Loucy (cell line): Measurements from ENCODE around the gene RNF8.
"Not testable (repeated sequence)": the region's sequence is repeated elsewhere in the genome, so short reads cannot be mapped to it uniquely, and the experiment has no call there.

Source experiments
- H2AFZ ChIP-seq: fragments of 200-600 bp; sonication (generic); 2 replicates; pipeline ENCODE4 v1.6.0; 2016; ENCODE audit warnings: antibody characterized with exemption, mild to moderate bottlenecking, low read length, moderate library complexity
- H3F3A ChIP-seq: fragments of 200-600 bp; 2 replicates; pipeline ENCODE4 v1.6.0; 2016; ENCODE audit warnings: antibody characterized with exemption, low read depth, mild to moderate bottlenecking
- H3K27me3 ChIP-seq: fragments of 200-600 bp; sonication (generic); 2 replicates; pipeline ENCODE4 v1.6.1; 2014; ENCODE audit warnings: low read length, mild to moderate bottlenecking; ENCODE audit not compliant: insufficient read depth, poor library complexity, severe bottlenecking
- H3K36me3 ChIP-seq: fragments of 200-600 bp; sonication (generic); 2 replicates; pipeline ENCODE4 v1.6.1; 2016; ENCODE audit warnings: low read length; ENCODE audit not compliant: insufficient read depth
- H3K4me1 ChIP-seq: fragments of 200-600 bp; sonication (generic); 2 replicates; pipeline ENCODE4 v1.5.1; 2014; ENCODE audit warnings: low read length, mild to moderate bottlenecking; ENCODE audit not compliant: insufficient read depth, poor library complexity, severe bottlenecking
- H3K4me2 ChIP-seq: fragments of 200-600 bp; sonication (generic); 2 replicates; pipeline ENCODE4 v1.6.0; 2014; ENCODE audit warnings: antibody characterized with exemption, low read length, low read depth, mild to moderate bottlenecking; ENCODE audit not compliant: poor library complexity, severe bottlenecking
- H3K4me3 ChIP-seq: fragments of 200-600 bp; sonication (generic); 2 replicates; pipeline ENCODE4 v1.5.1; 2014; ENCODE audit warnings: low read length, mild to moderate bottlenecking, mixed read lengths; ENCODE audit not compliant: poor library complexity, severe bottlenecking
- H3K79me2 ChIP-seq: fragments of 200-600 bp; sonication (generic); 2 replicates; pipeline ENCODE4 v1.6.1; 2014; ENCODE audit warnings: low read length; ENCODE audit not compliant: insufficient read depth
- H3K9ac ChIP-seq: fragments of 200-600 bp; sonication (generic); 2 replicates; pipeline ENCODE4 v1.6.0; 2014; ENCODE audit warnings: mild to moderate bottlenecking, low read depth, low read length, moderate library complexity; ENCODE audit not compliant: poor library complexity, severe bottlenecking
- H3K9me2 ChIP-seq: fragments of 200-600 bp; sonication (generic); replicated peaks from 2 replicates; pipeline ENCODE4 v1.6.1; 2016; ENCODE audit warnings: low read depth, low read length, mixed read lengths
- H3K9me3 ChIP-seq: fragments of 200-600 bp; sonication (generic); 2 replicates; pipeline ENCODE4 v1.6.1; 2014; ENCODE audit warnings: mild to moderate bottlenecking, antibody characterized with exemption, low read length, low read depth; ENCODE audit not compliant: insufficient read depth
- H4K20me1 ChIP-seq: fragments of 200-600 bp; sonication (generic); 2 replicates; pipeline ENCODE4 v1.6.0; 2014; ENCODE audit warnings: antibody characterized with exemption, low read length, mild to moderate bottlenecking; ENCODE audit not compliant: insufficient read depth, poor library complexity, severe bottlenecking
- CTCF ChIP-seq: fragments of 200-600 bp; sonication (generic); conservative IDR thresholded peaks from 2 replicates; pipeline ENCODE4 v1.5.1; 2014; ENCODE audit warnings: mild to moderate bottlenecking, antibody characterized with exemption, low read length
- EZH2phosphoT487 ChIP-seq: fragments of 200-600 bp; IDR thresholded peaks from 2 replicates; pipeline ENCODE4 v1.6.1; 2018; ENCODE audit warnings: antibody characterized with exemption, mild to moderate bottlenecking, moderate library complexity, borderline replicate concordance

RNF8 gene

GRCh38 chr6:37343248-37343647, 10.5 kb upstream of the RNF8 start:
- no peaks in the 10 kb centered on the region for H3K36me3 ChIP-seq
- H3F3A ChIP-seq, result no peaks in the 10 kb centered on the region
- no peak overlapping the region for H3K9ac ChIP-seq
- no peaks in the 10 kb centered on the region for H3K27me3 ChIP-seq
- no peaks in the 10 kb centered on the region for H3K9me3 ChIP-seq
- no peak overlapping the region for H3K4me3 ChIP-seq
- H2AFZ ChIP-seq, result no peak overlapping the region
- peaks cover 8% of the 10 kb centered on the region for H3K4me1 ChIP-seq
- no peaks in the 10 kb centered on the region for H3K79me2 ChIP-seq
- no peaks in the 10 kb centered on the region for H3K9me2 ChIP-seq
- H3K4me2 ChIP-seq, result no peak overlapping the region
- H4K20me1 ChIP-seq, result no peaks in the 10 kb centered on the region
- no peak for TF ChIP-seq EZH2phosphoT487
- no peak for TF ChIP-seq CTCF

- Histone ChIP-seq H3K9me3 (no peaks in the 10 kb centered on the region), H4K20me1 (no peaks in the 10 kb centered on the region), H3K4me2 (no peak overlapping the region), H3K36me3 (no peaks in the 10 kb centered on the region), H3K9ac (no peak overlapping the region), H3K4me1 (peaks cover 8% of the 10 kb centered on the region), H3K4me3 (no peak overlapping the region), H2AFZ (no peak overlapping the region), H3K79me2 (no peaks in the 10 kb centered on the region), H3F3A (no peaks in the 10 kb centered on the region), H3K9me2 (no peaks in the 10 kb centered on the region), H3K27me3 (no peaks in the 10 kb centered on the region)
- TF ChIP-seq EZH2phosphoT487 (no peak), CTCF (no peak)
Measured at GRCh38 chr6:37344308-37344707, 9.5 kb upstream of the RNF8 start.

DNA sequence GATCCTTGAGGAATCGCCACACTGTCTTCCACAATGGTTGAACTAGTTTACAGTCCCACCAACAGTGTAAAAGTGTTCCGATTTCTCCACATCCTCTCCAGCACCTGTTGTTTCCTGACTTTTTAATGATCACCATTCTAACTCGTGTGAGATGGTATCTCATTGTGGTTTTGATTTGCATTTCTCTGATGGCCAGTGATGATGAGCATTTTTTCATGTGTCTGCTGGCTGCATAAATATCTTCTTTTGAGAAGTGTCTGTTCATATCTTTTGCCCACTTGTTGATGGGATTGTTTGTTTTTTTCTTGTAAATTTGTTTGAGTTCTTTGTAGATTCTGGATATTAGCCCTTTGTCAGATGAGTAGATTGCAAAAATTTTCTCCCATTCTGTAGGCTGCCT, 8.0 kb upstream of the RNF8 start:
- H3K9me3 ChIP-seq, H2AFZ ChIP-seq, H3K36me3 ChIP-seq, H3K4me1 ChIP-seq, H3K9ac ChIP-seq, H3K79me2 ChIP-seq, H3K4me2 ChIP-seq, H4K20me1 ChIP-seq, H3K9me2 ChIP-seq, H3K27me3 ChIP-seq, H3K4me3 ChIP-seq, H3F3A ChIP-seq: not testable (repeated sequence)

DNA sequence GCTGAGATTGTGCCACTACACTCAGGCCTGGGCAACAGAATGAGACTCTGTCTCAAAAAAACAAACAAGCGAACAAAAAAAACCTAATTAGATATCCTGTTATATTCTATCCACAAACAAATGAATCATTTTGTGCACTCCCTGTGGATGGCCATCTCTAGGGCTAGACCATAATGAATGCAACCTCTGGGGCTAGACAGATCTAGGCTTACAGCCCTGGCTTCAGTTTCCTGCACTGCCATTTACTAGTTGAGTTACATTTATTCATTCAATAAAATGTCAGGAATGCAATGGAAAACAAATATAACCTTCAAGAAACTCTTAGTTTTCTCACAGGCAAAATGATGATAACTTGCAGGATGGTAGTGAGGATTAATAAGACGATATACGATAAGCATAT, 6.6 kb upstream of the RNF8 start:
- Histone ChIP-seq H3K36me3 (no peaks in the 10 kb centered on the region), H3K79me2 (no peaks in the 10 kb centered on the region), H3K9ac (no peak overlapping the region)

More for the DNA sequence above, 6.6 kb upstream of the RNF8 start:
- H3K4me1 ChIP-seq, result peaks cover 8% of the 10 kb centered on the region
- no peaks in the 10 kb centered on the region for H3K9me3 ChIP-seq
- H3K9me2 ChIP-seq, result no peaks in the 10 kb centered on the region
- no peaks in the 10 kb centered on the region for H3K27me3 ChIP-seq
- no peak overlapping the region for H3K4me2 ChIP-seq
- TF ChIP-seq CTCF (no peak), EZH2phosphoT487 (no peak)
- H3F3A ChIP-seq, result no peaks in the 10 kb centered on the region
- H3K4me3 ChIP-seq, result no peak overlapping the region
- no peaks in the 10 kb centered on the region for H4K20me1 ChIP-seq
- no peak overlapping the region for H2AFZ ChIP-seq
